ENCODE results near the gene KIF21B.
A peak's percentile ranks its signal among the peaks of the same experiment; 100 is the strongest.

KIF21B gene

DNA sequence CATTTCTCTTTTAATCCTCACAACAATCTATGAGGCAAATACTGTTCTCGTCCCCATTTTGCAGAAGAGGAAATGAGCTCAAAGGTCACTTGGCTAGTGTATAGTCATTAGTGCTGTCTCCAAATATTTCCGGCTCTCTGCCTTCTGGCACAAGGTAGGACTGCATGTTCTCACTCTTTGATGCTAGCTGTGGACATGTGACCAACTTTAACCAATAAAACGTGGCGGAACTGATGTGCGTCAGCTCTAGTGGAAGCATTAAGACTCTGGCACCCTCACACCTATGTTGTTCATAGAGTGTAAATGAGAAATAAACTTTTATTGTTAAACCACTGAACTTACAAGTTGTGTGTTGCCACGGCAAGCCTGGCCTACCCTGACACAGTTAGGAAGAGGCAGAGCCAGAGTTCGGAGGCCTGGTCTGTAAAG is 5.0 kb upstream of the KIF21B start:
- no peak for TF ChIP-seq CEBPB (IDR thresholded peaks at IDR 0.05)
- 0 out of 2 replicates have a peak, but pooled peaks have one; percentile 25 for TF ChIP-seq USF1 (IDR thresholded peaks at IDR 0.05)
- TF ChIP-seq NFIC (IDR thresholded peaks at IDR 0.05), result no peak

DNA sequence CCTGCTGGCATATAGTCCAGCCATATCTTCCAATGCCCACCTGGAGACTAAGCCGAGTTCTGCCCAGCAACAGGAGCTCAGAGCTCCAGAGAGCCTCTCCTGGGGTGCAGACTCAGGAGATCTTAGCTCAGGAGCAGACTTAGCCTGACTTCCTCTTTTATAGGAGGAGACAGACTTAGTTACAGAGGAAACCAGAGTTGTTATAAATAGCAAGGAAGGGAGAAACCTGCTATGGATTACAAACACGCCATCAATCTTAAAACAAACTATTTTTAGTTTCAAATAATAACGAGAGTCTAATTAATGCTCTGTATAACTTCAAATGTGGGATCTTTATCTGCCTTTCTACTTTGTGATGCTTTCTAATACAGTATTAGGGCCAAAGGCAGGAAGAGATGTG is 3.3 kb upstream of the KIF21B start:
- TF ChIP-seq NFIC (IDR thresholded peaks at IDR 0.05), result no peak
- no peak for TF ChIP-seq TEAD4 (IDR thresholded peaks at IDR 0.05)
- TF ChIP-seq FOXM1 (IDR thresholded peaks at IDR 0.05; ENCODE audit: borderline replicate concordance, low read depth), result no peak
- TF ChIP-seq YY1 (IDR thresholded peaks at IDR 0.05; ENCODE audit: low read depth), result no peak
- no peak for TF ChIP-seq ZBTB7A (IDR thresholded peaks at IDR 0.05; ENCODE audit: low read depth)
- TF ChIP-seq EP300 (IDR thresholded peaks at IDR 0.05; ENCODE audit: borderline replicate concordance), result no peak
- no peak for TF ChIP-seq TCF12 (IDR thresholded peaks at IDR 0.05; ENCODE audit: low read depth)
- TF ChIP-seq MAX (IDR thresholded peaks at IDR 0.05), result no peak
- TF ChIP-seq, protein P1, sequence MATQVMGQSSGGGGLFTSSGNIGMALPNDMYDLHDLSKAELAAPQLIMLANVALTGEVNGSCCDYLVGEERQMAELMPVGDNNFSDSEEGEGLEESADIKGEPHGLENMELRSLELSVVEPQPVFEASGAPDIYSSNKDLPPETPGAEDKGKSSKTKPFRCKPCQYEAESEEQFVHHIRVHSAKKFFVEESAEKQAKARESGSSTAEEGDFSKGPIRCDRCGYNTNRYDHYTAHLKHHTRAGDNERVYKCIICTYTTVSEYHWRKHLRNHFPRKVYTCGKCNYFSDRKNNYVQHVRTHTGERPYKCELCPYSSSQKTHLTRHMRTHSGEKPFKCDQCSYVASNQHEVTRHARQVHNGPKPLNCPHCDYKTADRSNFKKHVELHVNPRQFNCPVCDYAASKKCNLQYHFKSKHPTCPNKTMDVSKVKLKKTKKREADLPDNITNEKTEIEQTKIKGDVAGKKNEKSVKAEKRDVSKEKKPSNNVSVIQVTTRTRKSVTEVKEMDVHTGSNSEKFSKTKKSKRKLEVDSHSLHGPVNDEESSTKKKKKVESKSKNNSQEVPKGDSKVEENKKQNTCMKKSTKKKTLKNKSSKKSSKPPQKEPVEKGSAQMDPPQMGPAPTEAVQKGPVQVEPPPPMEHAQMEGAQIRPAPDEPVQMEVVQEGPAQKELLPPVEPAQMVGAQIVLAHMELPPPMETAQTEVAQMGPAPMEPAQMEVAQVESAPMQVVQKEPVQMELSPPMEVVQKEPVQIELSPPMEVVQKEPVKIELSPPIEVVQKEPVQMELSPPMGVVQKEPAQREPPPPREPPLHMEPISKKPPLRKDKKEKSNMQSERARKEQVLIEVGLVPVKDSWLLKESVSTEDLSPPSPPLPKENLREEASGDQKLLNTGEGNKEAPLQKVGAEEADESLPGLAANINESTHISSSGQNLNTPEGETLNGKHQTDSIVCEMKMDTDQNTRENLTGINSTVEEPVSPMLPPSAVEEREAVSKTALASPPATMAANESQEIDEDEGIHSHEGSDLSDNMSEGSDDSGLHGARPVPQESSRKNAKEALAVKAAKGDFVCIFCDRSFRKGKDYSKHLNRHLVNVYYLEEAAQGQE (IDR thresholded peaks at IDR 0.05; ENCODE audit: low read depth), result no peak
- TF ChIP-seq CEBPB (IDR thresholded peaks at IDR 0.05), result no peak
- TF ChIP-seq RAD21 (IDR thresholded peaks at IDR 0.05; ENCODE audit: low read depth), result no peak
- no peak for TF ChIP-seq USF1 (IDR thresholded peaks at IDR 0.05)
- no peak for TF ChIP-seq TAF1 (IDR thresholded peaks at IDR 0.05; ENCODE audit: low read depth)

DNA sequence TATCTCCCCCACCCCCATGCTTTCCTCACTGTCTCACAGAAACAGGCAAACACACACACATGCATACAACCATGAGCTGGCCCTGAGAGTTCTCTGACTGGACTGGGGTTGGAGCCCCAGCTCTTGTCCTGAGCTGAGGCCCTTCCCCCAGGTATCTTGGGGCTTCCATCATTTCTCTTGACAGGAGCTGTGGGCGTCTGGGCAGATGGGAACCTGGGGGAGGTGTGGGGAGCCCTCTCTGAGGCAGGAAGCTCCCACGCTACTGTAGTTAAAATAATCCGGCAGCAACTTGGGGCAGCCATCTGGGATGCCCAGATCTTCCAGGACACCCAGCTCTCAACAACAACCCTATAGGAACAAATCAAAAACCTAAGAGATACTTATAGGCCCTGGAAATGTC is 2.7 kb upstream of the KIF21B start:
- TF ChIP-seq NFIC (IDR thresholded peaks at IDR 0.05) (no peak), EP300 (IDR thresholded peaks at IDR 0.05; ENCODE audit: borderline replicate concordance) (no peak), TAF1 (IDR thresholded peaks at IDR 0.05; ENCODE audit: low read depth) (no peak), CEBPB (IDR thresholded peaks at IDR 0.05) (no peak), FOXM1 (IDR thresholded peaks at IDR 0.05; ENCODE audit: borderline replicate concordance, low read depth) (no peak), TCF12 (IDR thresholded peaks at IDR 0.05; ENCODE audit: low read depth) (no peak), TEAD4 (IDR thresholded peaks at IDR 0.05) (no peak), RAD21 (IDR thresholded peaks at IDR 0.05; ENCODE audit: low read depth) (no peak), MAX (IDR thresholded peaks at IDR 0.05) (no peak), USF1 (IDR thresholded peaks at IDR 0.05) (no peak), ZBTB7A (IDR thresholded peaks at IDR 0.05; ENCODE audit: low read depth) (no peak), YY1 (IDR thresholded peaks at IDR 0.05; ENCODE audit: low read depth) (no peak), EGR1 (IDR thresholded peaks at IDR 0.05) (no peak), CREB1 (IDR thresholded peaks at IDR 0.05; ENCODE audit: low read depth) (no peak)
- TF ChIP-seq, protein P1 (IDR thresholded peaks at IDR 0.05; ENCODE audit: low read depth), result no peak

DNA sequence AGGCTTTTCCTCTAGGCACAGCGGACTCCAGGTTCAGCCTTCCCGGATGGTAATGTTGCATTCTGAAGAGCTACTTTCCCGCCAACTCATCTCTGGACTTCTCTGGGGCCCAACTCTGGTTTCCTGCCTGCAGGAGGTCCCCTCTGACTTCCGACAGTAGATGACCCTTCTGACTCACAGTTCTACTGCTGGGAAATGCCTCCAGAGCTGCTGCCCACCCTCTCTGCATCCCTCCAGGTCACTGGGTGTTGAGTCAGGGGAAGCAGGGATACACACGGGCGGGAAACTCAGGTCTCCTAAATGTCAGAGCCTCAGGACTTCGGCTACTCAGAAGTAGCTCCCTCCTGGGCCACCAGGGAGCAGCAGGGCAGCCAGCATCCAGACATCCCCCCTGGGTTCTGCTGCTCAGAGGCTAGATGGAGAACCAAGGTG is 2.1 kb upstream of the KIF21B start:
- TF ChIP-seq YY1 (IDR thresholded peaks at IDR 0.05; ENCODE audit: low read depth) (no peak), CREB1 (IDR thresholded peaks at IDR 0.05; ENCODE audit: low read depth) (no peak), RAD21 (IDR thresholded peaks at IDR 0.05; ENCODE audit: low read depth) (peak; percentile 10; the same call in 1 of the 2 replicates)

DNA sequence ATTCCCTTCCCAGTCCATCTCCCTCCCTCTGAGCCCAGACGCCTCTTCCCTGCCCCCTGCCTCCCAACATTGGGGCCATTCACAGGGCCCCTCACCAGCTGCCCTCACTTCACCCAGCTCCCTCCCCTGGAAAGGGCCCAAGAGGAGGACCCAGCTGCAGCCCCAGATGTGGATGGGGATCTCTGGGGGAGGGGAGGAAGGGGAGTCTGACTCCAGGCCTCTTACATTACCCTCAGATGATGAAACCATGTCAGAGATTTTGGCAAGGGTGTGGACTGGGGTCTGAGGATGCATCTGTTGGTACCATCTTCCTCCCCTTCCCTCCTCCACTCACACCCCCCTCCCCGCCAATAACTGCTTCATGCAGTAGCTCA is 1.1 kb upstream of the KIF21B start:
- TF ChIP-seq, protein P1 (IDR thresholded peaks at IDR 0.05; ENCODE audit: low read depth), result no peak
- TF ChIP-seq TEAD4 (IDR thresholded peaks at IDR 0.05) (no peak), CEBPB (IDR thresholded peaks at IDR 0.05) (no peak), EP300 (IDR thresholded peaks at IDR 0.05; ENCODE audit: borderline replicate concordance) (no peak), EGR1 (IDR thresholded peaks at IDR 0.05) (no peak), TAF1 (IDR thresholded peaks at IDR 0.05; ENCODE audit: low read depth) (no peak), NFIC (IDR thresholded peaks at IDR 0.05) (no peak), CREB1 (IDR thresholded peaks at IDR 0.05; ENCODE audit: low read depth) (no peak), YY1 (IDR thresholded peaks at IDR 0.05; ENCODE audit: low read depth) (no peak), ZBTB7A (IDR thresholded peaks at IDR 0.05; ENCODE audit: low read depth) (no peak), FOXM1 (IDR thresholded peaks at IDR 0.05; ENCODE audit: borderline replicate concordance, low read depth) (no peak), TCF12 (IDR thresholded peaks at IDR 0.05; ENCODE audit: low read depth) (no peak)
